Posterior vena cava (tissue), 2 donors: Measurements from ENCODE around the gene PRDM9. TPM values are rescaled to one million over a fixed set of nuclear protein-coding genes. Genes with fewer than 3 reads are reported as not detected.
A peak's percentile ranks its signal among the peaks of the same experiment; 100 is the strongest.
"Not testable (repeated sequence)": the region's sequence is repeated elsewhere in the genome, so short reads cannot be mapped to it uniquely, and the experiment has no call there.

Experiments
- DNase-seq: peaks from one replicate; pipeline ENCODE4 v3.0.0-alpha.2; 2020; ENCODE audit warnings: low spot score
- intact Hi-C, 2 donors: fragments of 100-400 bp; cut with DNase I; formaldehyde crosslinking; loops; one replicate each; pipeline versions ENCODE4 v1.14.1 to v1.14.2; 2022 to 2023
- total RNA-seq, 2 donors: library from RNA; stranded (reverse); fragmentation: NEBNext Ultra II Directional; extraction: Animal tissue kit (Norgen Biotek cat#: 25700); gene quantifications; one replicate each; pipeline ENCODE4 v1.2.1, GENCODE V29; 2021
- donor health status: DM: yes; HTN: yes; CAD: no.
- donor health status: DM: yes; HTN: yes; CAD: no.

The PRDM9 gene
- total RNA-seq, 2 donors from 2014 or later, result not detected

- intact Hi-C loops, result no loop called here
- no peak for DNase-seq
Observed at GRCh38 chr5:23525751-23526150, 18.3 kb downstream of the PRDM9 start.

- DNase-seq, result peak; percentile 13
- intact Hi-C loops, result not testable (repeated sequence)
Observed at GRCh38 chr5:23526616-23527015, 19.2 kb downstream of the PRDM9 start.

GRCh38 chr5:23527216-23527920 is 20.0 kb downstream of the PRDM9 start:
- intact Hi-C loops, result not testable (repeated sequence)

GRCh38 chr5:23528677-23529076 is 21.3 kb downstream of the PRDM9 start:
- intact Hi-C loops, result no loop called here
- DNase-seq, result no peak

More at GRCh38 chr5:23527216-23527920, 20.0 kb downstream of the PRDM9 start:
- peak; percentile 35 for DNase-seq

- intact Hi-C loops, result no loop called here
- no peak for DNase-seq
Observed at GRCh38 chr5:23530571-23530970, 23.2 kb downstream of the PRDM9 start.

GRCh38 chr5:23571059-23571458 is 63.6 kb downstream of the PRDM9 start:
- intact Hi-C loops, result no loop called here

More at GRCh38 chr5:23571059-23571458, 63.6 kb downstream of the PRDM9 start:
- no peak for DNase-seq
